Panc1 (cell line): Measurements from ENCODE around the gene TESK1. TPM values are rescaled to one million over a fixed set of nuclear protein-coding genes. Genes with fewer than 3 reads are reported as not detected.
A peak's percentile ranks its signal among the peaks of the same experiment; 100 is the strongest.

Source experiments
- ATAC-seq: fragments of 200-7000 bp; cut with Tn5 transposase; 2 replicates; pipeline ENCODE4 v1.9.1; 2020; ENCODE audit warnings: mild to moderate bottlenecking, moderate library complexity
- BruUV-seq: library from RNA; stranded (reverse); fragments of 400-500 nt; replicated peaks from 2 replicates; lab custom pipeline; 2021; lab: Mats Ljungman, UMichigan
- CTCF ChIA-PET: fragments of 300-600 bp; sonication (Branson Sonifier 250); formaldehyde crosslinking; loops from one replicate; lab custom pipeline; 2022; ENCODE audit warnings: antibody characterized with exemption; lab: Charles Lee
- POLR2A ChIA-PET: fragments of 300-600 bp; sonication (Branson Sonifier 250); formaldehyde crosslinking; loops from one replicate; lab custom pipeline; 2022; ENCODE audit warnings: antibody characterized with exemption; lab: Charles Lee
- DNase-seq: peaks from one replicate; pipeline ENCODE4 v3.0.0-alpha.2; 2010; ENCODE audit warnings: low read depth, low spot score
- H3K27ac ChIP-seq: 2 replicates; pipeline ENCODE4 v1.5.1; 2011; ENCODE audit warnings: mild to moderate bottlenecking, low read length, inconsistent platforms
- H3K27me3 ChIP-seq: fragments of 200-500 bp; sonication (Bioruptor generic); 2 replicates; pipeline ENCODE4 v1.6.0; 2014; ENCODE audit warnings: low read length, inconsistent platforms; ENCODE audit not compliant: control insufficient read depth, insufficient read depth
- H3K36me3 ChIP-seq: fragments of 200-500 bp; sonication (Bioruptor generic); 2 replicates; pipeline ENCODE4 v1.5.1; 2014; ENCODE audit warnings: inconsistent platforms, mild to moderate bottlenecking, low read length, moderate library complexity; ENCODE audit not compliant: control insufficient read depth, insufficient read depth
- H3K4me1 ChIP-seq: 2 replicates; pipeline ENCODE4 v1.5.1; 2011; ENCODE audit warnings: inconsistent platforms, mild to moderate bottlenecking, low read length, moderate library complexity; ENCODE audit not compliant: control insufficient read depth, insufficient read depth
- H3K4me3 ChIP-seq, 2 experiments: 2 replicates each; pipeline ENCODE4 v1.5.1; 2011 to 2012; ENCODE audit warnings: low read depth in 2 of 2, low read length in 2 of 2, mild to moderate bottlenecking in 2 of 2, inconsistent platforms in 1 of 2, moderate library complexity in 1 of 2
- H3K9me3 ChIP-seq: fragments of 200-500 bp; sonication (Bioruptor generic); 2 replicates; pipeline ENCODE4 v1.5.1; 2014; ENCODE audit warnings: low read depth, mild to moderate bottlenecking, inconsistent platforms, low read length, moderate library complexity; ENCODE audit not compliant: control insufficient read depth, insufficient read depth
- CTCF ChIP-seq: fragments of 450-650 bp; IDR thresholded peaks from 2 replicates; pipeline ENCODE4 v1.5.1; 2017; ENCODE audit warnings: mild to moderate bottlenecking
- POLR2AphosphoS5 ChIP-seq: IDR thresholded peaks from 2 replicates; pipeline ENCODE4 v1.6.1; 2012; ENCODE audit warnings: mild to moderate bottlenecking, low read depth, low read length, moderate library complexity
- REST ChIP-seq, 2 experiments: IDR thresholded peaks; 2 replicates each; pipeline ENCODE4 v1.6.1; 2011 to 2012; ENCODE audit warnings: low read depth in 2 of 2, control low read depth in 1 of 2, low read length in 1 of 2, mild to moderate bottlenecking in 1 of 2, moderate library complexity in 1 of 2; ENCODE audit not compliant: insufficient read depth in 1 of 2
- SIN3A ChIP-seq: IDR thresholded peaks from 2 replicates; pipeline ENCODE4 v1.6.1; 2012; ENCODE audit warnings: low read depth, mild to moderate bottlenecking, low read length, moderate library complexity, borderline replicate concordance; ENCODE audit not compliant: insufficient read depth
- TCF7L2 ChIP-seq: IDR thresholded peaks from 2 replicates; pipeline ENCODE4 v1.6.1; 2011; ENCODE audit warnings: mild to moderate bottlenecking, low read depth, low read length, inconsistent platforms
- in situ Hi-C: cut with HindIII; loops from 2 replicates; pipeline ENCODE4 v1.10.0; 2016; ENCODE audit warnings: low sequenced_read_pairs, low pct_unique_long_range_greater_than_20kb
- intact Hi-C: fragments of 100-400 bp; cut with micrococcal nuclease; formaldehyde crosslinking; loops from one replicate; pipeline ENCODE4 v1.10.0; 2022; ENCODE audit not compliant: unreplicated experiment
- total RNA-seq: library from RNA; stranded (reverse); gene quantifications from one replicate; pipeline ENCODE4 v1.2.1, GENCODE V29; 2021; ENCODE audit not compliant: unreplicated experiment

TESK1 gene
- total RNA-seq, 1 experiment from 2014 or later = 55.0 TPM

- H3K27ac ChIP-seq = no peak overlapping the region
- DNase-seq (no peak), ATAC-seq (0 out of 2 replicates have a peak, but pooled peaks have one; percentile 2)
- in situ Hi-C loops = no loop called here
- CTCF ChIA-PET = interaction anchor here (0.6 kb wide), 1 partner anchor 604 kb away, joined by 3 read pairs; no protein-coding TSS in a partner anchor
- no peak overlapping the region for H3K4me3 ChIP-seq
- H3K4me1 ChIP-seq = peaks cover 4% of the 10 kb centered on the region
- no peaks in the 10 kb centered on the region for H3K9me3 ChIP-seq
- BruUV-seq = no TSS peak
- POLR2A ChIA-PET = no interaction called here
- intact Hi-C loops = no loop called here
- no peaks in the 10 kb centered on the region for H3K27me3 ChIP-seq
- H3K36me3 ChIP-seq = no peaks in the 10 kb centered on the region
- TF ChIP-seq SIN3A = no peak
- TF ChIP-seq REST (IDR thresholded peaks at IDR 0.05; ENCODE audit: insufficient read depth in 1 of 2, low read depth in 2 of 2, low read length in 1 of 2) = no peak
- TF ChIP-seq CTCF = no peak
- no peak for TF ChIP-seq TCF7L2
- TF ChIP-seq POLR2AphosphoS5 = no peak
These were observed 41.9 kb upstream of the TESK1 start for GRCh38 chr9:35562895-35563780.

GRCh38 chr9:35563791-35564197, 41.3 kb upstream of the TESK1 start:
- H3K36me3 ChIP-seq = no peaks in the 10 kb centered on the region
- DNase-seq (no peak), ATAC-seq (peak; percentile 29; the same call in 1 of the 2 replicates)
- H3K27ac ChIP-seq = no peak overlapping the region
- intact Hi-C loops (no loop called here), in situ Hi-C loops (no loop called here)
- H3K9me3 ChIP-seq = no peaks in the 10 kb centered on the region
- H3K4me3 ChIP-seq = no peak overlapping the region
- TF ChIP-seq POLR2AphosphoS5 (0 out of 2 replicates have a peak, but pooled peaks have one; percentile 25), SIN3A (no peak), CTCF (no peak), REST (IDR thresholded peaks at IDR 0.05; ENCODE audit: insufficient read depth in 1 of 2, low read depth in 2 of 2, low read length in 1 of 2) (no peak), TCF7L2 (no peak)
- ChIA-PET POLR2A (no interaction called here), CTCF (interaction anchor here (0.6 kb wide), 1 partner anchor 603 kb away, joined by 3 read pairs; no protein-coding TSS in a partner anchor)
- H3K27me3 ChIP-seq = no peaks in the 10 kb centered on the region
- no TSS peak for BruUV-seq
- peaks cover 4% of the 10 kb centered on the region for H3K4me1 ChIP-seq
